Measurements from ENCODE around the gene PRG3.
A peak's percentile ranks its signal among the peaks of the same experiment; 100 is the strongest.

Gene PRG3

DNA sequence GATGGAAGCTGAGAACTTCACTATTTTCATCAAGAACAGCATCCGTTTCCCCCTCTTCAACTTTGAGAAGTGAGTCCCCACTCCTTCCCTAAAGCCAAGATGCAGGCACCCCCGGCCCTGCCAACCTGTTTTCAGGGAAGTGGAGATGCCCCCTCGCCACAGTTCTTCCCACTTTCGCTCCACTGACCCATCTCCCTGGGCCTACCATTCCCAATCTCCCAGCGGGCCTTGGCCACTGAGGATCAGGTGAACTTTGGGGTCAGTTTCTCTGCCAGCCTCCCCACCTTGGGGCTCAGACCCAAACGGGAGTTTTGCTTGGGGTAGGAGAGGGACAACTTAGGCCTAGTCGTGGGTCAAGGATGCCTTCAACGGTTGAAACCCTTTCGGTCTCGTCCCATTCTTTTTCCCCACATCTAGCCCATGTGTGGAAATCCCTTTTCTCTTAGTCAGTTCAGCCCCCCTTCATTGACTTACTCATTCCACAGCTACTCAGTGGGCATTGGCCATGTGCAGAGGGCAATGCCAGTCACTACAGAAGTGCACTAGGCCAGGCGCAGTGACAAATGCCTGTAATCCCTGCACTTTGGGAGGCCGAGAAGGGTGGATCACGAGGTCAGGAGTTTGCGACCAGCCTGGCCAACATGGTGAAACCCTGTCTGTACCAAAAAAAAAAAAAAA lies 32.2 kb downstream of the PRG3 start:
- H3K9ac ChIP-seq = no peak overlapping the region

GRCh38 chr11:57348052-57348451 lies 32.9 kb downstream of the PRG3 start:
- no peaks in the 10 kb centered on the region for H3K36me3 ChIP-seq (ENCODE audit: insufficient read depth)
- no peak overlapping the region for H3K27ac ChIP-seq
- H3K9ac ChIP-seq = no peak overlapping the region
- TF ChIP-seq, protein P1, sequence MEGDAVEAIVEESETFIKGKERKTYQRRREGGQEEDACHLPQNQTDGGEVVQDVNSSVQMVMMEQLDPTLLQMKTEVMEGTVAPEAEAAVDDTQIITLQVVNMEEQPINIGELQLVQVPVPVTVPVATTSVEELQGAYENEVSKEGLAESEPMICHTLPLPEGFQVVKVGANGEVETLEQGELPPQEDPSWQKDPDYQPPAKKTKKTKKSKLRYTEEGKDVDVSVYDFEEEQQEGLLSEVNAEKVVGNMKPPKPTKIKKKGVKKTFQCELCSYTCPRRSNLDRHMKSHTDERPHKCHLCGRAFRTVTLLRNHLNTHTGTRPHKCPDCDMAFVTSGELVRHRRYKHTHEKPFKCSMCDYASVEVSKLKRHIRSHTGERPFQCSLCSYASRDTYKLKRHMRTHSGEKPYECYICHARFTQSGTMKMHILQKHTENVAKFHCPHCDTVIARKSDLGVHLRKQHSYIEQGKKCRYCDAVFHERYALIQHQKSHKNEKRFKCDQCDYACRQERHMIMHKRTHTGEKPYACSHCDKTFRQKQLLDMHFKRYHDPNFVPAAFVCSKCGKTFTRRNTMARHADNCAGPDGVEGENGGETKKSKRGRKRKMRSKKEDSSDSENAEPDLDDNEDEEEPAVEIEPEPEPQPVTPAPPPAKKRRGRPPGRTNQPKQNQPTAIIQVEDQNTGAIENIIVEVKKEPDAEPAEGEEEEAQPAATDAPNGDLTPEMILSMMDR (conservative IDR thresholded peaks at IDR 0.05; ENCODE audit: low read depth, low read length) = no peak
- no peaks in the 10 kb centered on the region for H3K79me2 ChIP-seq (ENCODE audit: insufficient read depth, low read depth)
- no peaks in the 10 kb centered on the region for H3K4me1 ChIP-seq (ENCODE audit: low read depth, poor library complexity, severe bottlenecking)
- no peak overlapping the region for H2AFZ ChIP-seq (ENCODE audit: low read depth)
- H3K4me3 ChIP-seq (IDR thresholded peaks at IDR 0.05; ENCODE audit: insufficient read depth, low read depth, low read length) = no peak overlapping the region
- H4K20me1 ChIP-seq (ENCODE audit: insufficient read depth) = no peaks in the 10 kb centered on the region
- H3K4me2 ChIP-seq = no peak overlapping the region
- no peaks in the 10 kb centered on the region for H3K27me3 ChIP-seq (ENCODE audit: insufficient read depth, low read depth)

More for the DNA sequence above, 32.2 kb downstream of the PRG3 start:
- H3K79me2 ChIP-seq (ENCODE audit: insufficient read depth, low read depth) = no peaks in the 10 kb centered on the region
- no peak overlapping the region for H3K4me2 ChIP-seq
- no peaks in the 10 kb centered on the region for H3K27me3 ChIP-seq (ENCODE audit: insufficient read depth, low read depth)
- no peak overlapping the region for H3K4me3 ChIP-seq (IDR thresholded peaks at IDR 0.05; ENCODE audit: insufficient read depth, low read depth, low read length)
- H2AFZ ChIP-seq (ENCODE audit: low read depth) = no peak overlapping the region
- H3K36me3 ChIP-seq (ENCODE audit: insufficient read depth) = no peaks in the 10 kb centered on the region
- no peaks in the 10 kb centered on the region for H4K20me1 ChIP-seq (ENCODE audit: insufficient read depth)
- no peak overlapping the region for H3K27ac ChIP-seq
- TF ChIP-seq, protein P1 (conservative IDR thresholded peaks at IDR 0.05; ENCODE audit: low read depth, low read length) = no peak
- H3K4me1 ChIP-seq (ENCODE audit: low read depth, poor library complexity, severe bottlenecking) = no peaks in the 10 kb centered on the region

GRCh38 chr11:57347336-57347735 lies 33.6 kb downstream of the PRG3 start:
- TF ChIP-seq, protein P1 (conservative IDR thresholded peaks at IDR 0.05; ENCODE audit: low read depth, low read length) = no peak
- no peaks in the 10 kb centered on the region for H3K79me2 ChIP-seq (ENCODE audit: insufficient read depth, low read depth)
- no peak overlapping the region for H3K9ac ChIP-seq
- no peak overlapping the region for H3K27ac ChIP-seq
- H4K20me1 ChIP-seq (ENCODE audit: insufficient read depth) = no peaks in the 10 kb centered on the region
- H3K4me2 ChIP-seq = no peak overlapping the region
- H2AFZ ChIP-seq (ENCODE audit: low read depth) = no peak overlapping the region
- no peaks in the 10 kb centered on the region for H3K36me3 ChIP-seq (ENCODE audit: insufficient read depth)
- H3K4me3 ChIP-seq (IDR thresholded peaks at IDR 0.05; ENCODE audit: insufficient read depth, low read depth, low read length) = no peak overlapping the region
- H3K4me1 ChIP-seq (ENCODE audit: low read depth, poor library complexity, severe bottlenecking) = no peaks in the 10 kb centered on the region
- no peaks in the 10 kb centered on the region for H3K27me3 ChIP-seq (ENCODE audit: insufficient read depth, low read depth)

- TF ChIP-seq, protein P1 (conservative IDR thresholded peaks at IDR 0.05; ENCODE audit: low read depth, low read length) = peak; percentile 69
- H3K4me1 ChIP-seq (ENCODE audit: low read depth, poor library complexity, severe bottlenecking) = no peaks in the 10 kb centered on the region
- no peak overlapping the region for H3K27ac ChIP-seq
- H3K9ac ChIP-seq = no peak overlapping the region
- H3K36me3 ChIP-seq (ENCODE audit: insufficient read depth) = no peaks in the 10 kb centered on the region
- no peaks in the 10 kb centered on the region for H4K20me1 ChIP-seq (ENCODE audit: insufficient read depth)
- peak overlapping the region; percentile 96 for H2AFZ ChIP-seq (ENCODE audit: low read depth)
- no peaks in the 10 kb centered on the region for H3K79me2 ChIP-seq (ENCODE audit: insufficient read depth, low read depth)
- peak overlapping the region; percentile 26; the same call in 1 of the 2 replicates for H3K4me2 ChIP-seq
- H3K27me3 ChIP-seq (ENCODE audit: insufficient read depth, low read depth) = no peaks in the 10 kb centered on the region
- H3K4me3 ChIP-seq (IDR thresholded peaks at IDR 0.05; ENCODE audit: insufficient read depth, low read depth, low read length) = no peak overlapping the region
Measured at GRCh38 chr11:57345555-57346211, 35.3 kb downstream of the PRG3 start.
